H1 (cell line): ENCODE data around the gene NFIC. TPM values are rescaled to one million over a fixed set of nuclear protein-coding genes. Genes with fewer than 3 reads are reported as not detected.

Experiments used
- CBX5 ChIP-seq: fragments of 300-800, 300-1000 bp; sonication (generic); IDR thresholded peaks from 2 replicates; pipeline ENCODE4 v1.7.1; 2016; ENCODE audit warnings: antibody characterized with exemption, low read length, low read depth
- CREB1 ChIP-seq: IDR thresholded peaks from 2 replicates; pipeline ENCODE4 v1.6.1; 2012; ENCODE audit warnings: inconsistent platforms
- POU5F1 ChIP-seq: IDR thresholded peaks from 2 replicates; pipeline ENCODE4 v1.6.1; 2011; ENCODE audit warnings: low read depth, mild to moderate bottlenecking, low read length, moderate library complexity
- SAP30 ChIP-seq: fragments of 300-600 bp; sonication (generic); IDR thresholded peaks from 2 replicates; pipeline ENCODE4 v1.7.1; 2012; ENCODE audit warnings: low read length, moderate library complexity, mild to moderate bottlenecking, inconsistent platforms; ENCODE audit not compliant: insufficient read depth, insufficient replicate concordance
- SIN3A ChIP-seq, 2 experiments: IDR thresholded peaks in 1 of 2; conservative IDR thresholded peaks in 1 of 2; 2 replicates each; pipeline ENCODE4 v1.6.1; 2011 to 2012; ENCODE audit warnings: low read length in 2 of 2, improper control_type of control experiment in 1 of 2, low read depth in 1 of 2, mild to moderate bottlenecking in 1 of 2
- SP2 ChIP-seq: IDR thresholded peaks from 2 replicates; pipeline ENCODE4 v1.6.1; 2012; ENCODE audit warnings: mild to moderate bottlenecking, low read length, inconsistent platforms
- polyA plus RNA-seq, 7 experiments: library from polyadenylated mRNA; depleted of rRNA in 3 of 7; stranded (reverse) in 5 of 7; unstranded in 2 of 7; fragments of >200 nt in 5 of 7; fragments of 200-250 nt in 2 of 7; gene quantifications; 1 replicate in 5 of 7; 2 replicates in 1 of 7; 4 replicates in 1 of 7; pipeline versions ENCODE4 v1.2.1 to v1.2.3, GENCODE V29; 2011 to 2013; ENCODE audit warnings: missing spikeins in 2 of 7, mixed read lengths in 2 of 7
- total RNA-seq: library from RNA; stranded (reverse); fragmentation: NEBNext Ultra II Directional; extraction: Animal tissue kit (Norgen Biotek cat#: 25700); gene quantifications from 2 replicates; pipeline ENCODE4 v1.2.1, GENCODE V29; 2021
- TF ChIP-seq, protein P1 (sequence below): fragments of 300-600 bp; sonication (generic); IDR thresholded peaks from 2 replicates; pipeline ENCODE4 v1.7.1; 2012; ENCODE audit warnings: low read length, moderate library complexity, mild to moderate bottlenecking, inconsistent platforms; ENCODE audit not compliant: insufficient replicate concordance

The NFIC gene
- total and polyA plus RNA-seq, 2 of the 8 experiments (the other 6 are each of a cell fraction or from before 2014, with no cell fraction given) = 0.56 to 3.2 TPM

DNA sequence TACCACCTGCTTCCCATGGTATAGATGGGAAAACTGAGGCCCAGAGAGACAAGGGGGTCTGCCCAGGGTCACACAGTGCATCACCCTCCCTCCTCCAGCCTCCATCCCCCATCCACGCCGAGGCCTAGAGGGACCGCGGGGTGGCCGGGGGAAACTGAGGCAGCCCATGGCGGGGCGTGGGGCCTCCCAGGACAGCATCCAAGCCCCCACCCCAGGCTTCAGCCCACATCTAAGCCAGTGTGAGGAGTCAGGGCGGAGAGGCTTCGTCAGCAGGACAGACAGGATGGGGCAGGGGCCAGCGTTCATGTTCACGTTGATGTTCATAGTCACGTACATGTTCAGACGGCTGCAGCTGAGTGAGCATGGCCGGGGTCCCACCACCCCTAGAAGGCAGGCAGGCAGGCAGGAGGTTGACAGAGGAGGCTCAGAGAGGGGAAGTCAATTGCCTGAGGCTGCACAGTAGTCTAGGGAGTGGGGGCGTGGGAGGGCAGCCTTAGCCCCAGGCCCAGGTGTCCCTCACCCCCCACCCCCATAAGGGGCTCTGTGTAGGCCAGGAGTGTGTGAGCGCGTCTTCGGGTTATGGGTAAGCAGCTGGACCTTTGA is 90.6 kb downstream of the NFIC start (continued):
- TF ChIP-seq, protein P1, sequence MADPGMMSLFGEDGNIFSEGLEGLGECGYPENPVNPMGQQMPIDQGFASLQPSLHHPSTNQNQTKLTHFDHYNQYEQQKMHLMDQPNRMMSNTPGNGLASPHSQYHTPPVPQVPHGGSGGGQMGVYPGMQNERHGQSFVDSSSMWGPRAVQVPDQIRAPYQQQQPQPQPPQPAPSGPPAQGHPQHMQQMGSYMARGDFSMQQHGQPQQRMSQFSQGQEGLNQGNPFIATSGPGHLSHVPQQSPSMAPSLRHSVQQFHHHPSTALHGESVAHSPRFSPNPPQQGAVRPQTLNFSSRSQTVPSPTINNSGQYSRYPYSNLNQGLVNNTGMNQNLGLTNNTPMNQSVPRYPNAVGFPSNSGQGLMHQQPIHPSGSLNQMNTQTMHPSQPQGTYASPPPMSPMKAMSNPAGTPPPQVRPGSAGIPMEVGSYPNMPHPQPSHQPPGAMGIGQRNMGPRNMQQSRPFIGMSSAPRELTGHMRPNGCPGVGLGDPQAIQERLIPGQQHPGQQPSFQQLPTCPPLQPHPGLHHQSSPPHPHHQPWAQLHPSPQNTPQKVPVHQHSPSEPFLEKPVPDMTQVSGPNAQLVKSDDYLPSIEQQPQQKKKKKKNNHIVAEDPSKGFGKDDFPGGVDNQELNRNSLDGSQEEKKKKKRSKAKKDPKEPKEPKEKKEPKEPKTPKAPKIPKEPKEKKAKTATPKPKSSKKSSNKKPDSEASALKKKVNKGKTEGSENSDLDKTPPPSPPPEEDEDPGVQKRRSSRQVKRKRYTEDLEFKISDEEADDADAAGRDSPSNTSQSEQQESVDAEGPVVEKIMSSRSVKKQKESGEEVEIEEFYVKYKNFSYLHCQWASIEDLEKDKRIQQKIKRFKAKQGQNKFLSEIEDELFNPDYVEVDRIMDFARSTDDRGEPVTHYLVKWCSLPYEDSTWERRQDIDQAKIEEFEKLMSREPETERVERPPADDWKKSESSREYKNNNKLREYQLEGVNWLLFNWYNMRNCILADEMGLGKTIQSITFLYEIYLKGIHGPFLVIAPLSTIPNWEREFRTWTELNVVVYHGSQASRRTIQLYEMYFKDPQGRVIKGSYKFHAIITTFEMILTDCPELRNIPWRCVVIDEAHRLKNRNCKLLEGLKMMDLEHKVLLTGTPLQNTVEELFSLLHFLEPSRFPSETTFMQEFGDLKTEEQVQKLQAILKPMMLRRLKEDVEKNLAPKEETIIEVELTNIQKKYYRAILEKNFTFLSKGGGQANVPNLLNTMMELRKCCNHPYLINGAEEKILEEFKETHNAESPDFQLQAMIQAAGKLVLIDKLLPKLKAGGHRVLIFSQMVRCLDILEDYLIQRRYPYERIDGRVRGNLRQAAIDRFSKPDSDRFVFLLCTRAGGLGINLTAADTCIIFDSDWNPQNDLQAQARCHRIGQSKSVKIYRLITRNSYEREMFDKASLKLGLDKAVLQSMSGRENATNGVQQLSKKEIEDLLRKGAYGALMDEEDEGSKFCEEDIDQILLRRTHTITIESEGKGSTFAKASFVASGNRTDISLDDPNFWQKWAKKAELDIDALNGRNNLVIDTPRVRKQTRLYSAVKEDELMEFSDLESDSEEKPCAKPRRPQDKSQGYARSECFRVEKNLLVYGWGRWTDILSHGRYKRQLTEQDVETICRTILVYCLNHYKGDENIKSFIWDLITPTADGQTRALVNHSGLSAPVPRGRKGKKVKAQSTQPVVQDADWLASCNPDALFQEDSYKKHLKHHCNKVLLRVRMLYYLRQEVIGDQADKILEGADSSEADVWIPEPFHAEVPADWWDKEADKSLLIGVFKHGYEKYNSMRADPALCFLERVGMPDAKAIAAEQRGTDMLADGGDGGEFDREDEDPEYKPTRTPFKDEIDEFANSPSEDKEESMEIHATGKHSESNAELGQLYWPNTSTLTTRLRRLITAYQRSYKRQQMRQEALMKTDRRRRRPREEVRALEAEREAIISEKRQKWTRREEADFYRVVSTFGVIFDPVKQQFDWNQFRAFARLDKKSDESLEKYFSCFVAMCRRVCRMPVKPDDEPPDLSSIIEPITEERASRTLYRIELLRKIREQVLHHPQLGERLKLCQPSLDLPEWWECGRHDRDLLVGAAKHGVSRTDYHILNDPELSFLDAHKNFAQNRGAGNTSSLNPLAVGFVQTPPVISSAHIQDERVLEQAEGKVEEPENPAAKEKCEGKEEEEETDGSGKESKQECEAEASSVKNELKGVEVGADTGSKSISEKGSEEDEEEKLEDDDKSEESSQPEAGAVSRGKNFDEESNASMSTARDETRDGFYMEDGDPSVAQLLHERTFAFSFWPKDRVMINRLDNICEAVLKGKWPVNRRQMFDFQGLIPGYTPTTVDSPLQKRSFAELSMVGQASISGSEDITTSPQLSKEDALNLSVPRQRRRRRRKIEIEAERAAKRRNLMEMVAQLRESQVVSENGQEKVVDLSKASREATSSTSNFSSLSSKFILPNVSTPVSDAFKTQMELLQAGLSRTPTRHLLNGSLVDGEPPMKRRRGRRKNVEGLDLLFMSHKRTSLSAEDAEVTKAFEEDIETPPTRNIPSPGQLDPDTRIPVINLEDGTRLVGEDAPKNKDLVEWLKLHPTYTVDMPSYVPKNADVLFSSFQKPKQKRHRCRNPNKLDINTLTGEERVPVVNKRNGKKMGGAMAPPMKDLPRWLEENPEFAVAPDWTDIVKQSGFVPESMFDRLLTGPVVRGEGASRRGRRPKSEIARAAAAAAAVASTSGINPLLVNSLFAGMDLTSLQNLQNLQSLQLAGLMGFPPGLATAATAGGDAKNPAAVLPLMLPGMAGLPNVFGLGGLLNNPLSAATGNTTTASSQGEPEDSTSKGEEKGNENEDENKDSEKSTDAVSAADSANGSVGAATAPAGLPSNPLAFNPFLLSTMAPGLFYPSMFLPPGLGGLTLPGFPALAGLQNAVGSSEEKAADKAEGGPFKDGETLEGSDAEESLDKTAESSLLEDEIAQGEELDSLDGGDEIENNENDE = no peak
- TF ChIP-seq POU5F1 (no peak), CREB1 (no peak), SP2 (no peak), SIN3A (conservative IDR thresholded peaks at IDR 0.05 in 1 of 2, IDR thresholded peaks at IDR 0.05 in 1 of 2; ENCODE audit: low read depth in 1 of 2, low read length in 2 of 2) (no peak), CBX5 (no peak), SAP30 (no peak)
